ENCODE results near the gene CAPN11. TPM values are rescaled to one million over a fixed set of nuclear protein-coding genes. Genes with fewer than 3 reads are reported as not detected.
"Not testable (repeated sequence)": the region's sequence is repeated elsewhere in the genome, so short reads cannot be mapped to it uniquely, and the experiment has no call there.

Gene CAPN11
- total RNA-seq, 4 donors from 2014 or later, result 0.72 to 1.1 (median 0.89) TPM

DNA sequence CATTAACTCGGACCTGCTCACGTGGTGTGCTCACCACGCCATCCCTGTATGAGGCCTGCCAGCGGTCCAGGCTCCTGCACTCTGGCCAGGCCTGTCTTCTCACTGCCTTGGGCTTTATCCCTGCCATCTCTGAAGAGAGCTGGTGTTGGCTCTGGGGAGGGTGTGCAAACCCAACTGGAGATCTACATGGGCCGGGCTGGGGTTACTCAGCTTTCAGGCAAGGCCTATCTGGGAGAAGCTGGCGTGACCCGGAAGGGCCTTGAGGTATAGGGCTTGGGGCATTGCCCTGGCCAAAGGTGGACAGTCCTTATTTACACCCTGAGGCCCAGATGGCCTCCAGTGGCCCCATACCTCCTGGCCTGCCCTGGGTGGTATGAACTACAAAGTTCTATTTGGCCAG is 69.8 kb downstream of the CAPN11 start:
- intact Hi-C loops (cut with DNase I; ENCODE audit: low total_unique reads), result no loop called here
- no peak overlapping the region for H3K4me3 ChIP-seq (ENCODE audit: low read depth, poor library complexity, severe bottlenecking)
- TF ChIP-seq POLR2A (IDR thresholded peaks at IDR 0.05), result no peak
- DNase-seq (ENCODE audit: low spot score in 2 of 2), result no peak
- WGBS, 2 donors, result 86 to 89% methylated on average over 7 of the region's 7 CpGs

DNA sequence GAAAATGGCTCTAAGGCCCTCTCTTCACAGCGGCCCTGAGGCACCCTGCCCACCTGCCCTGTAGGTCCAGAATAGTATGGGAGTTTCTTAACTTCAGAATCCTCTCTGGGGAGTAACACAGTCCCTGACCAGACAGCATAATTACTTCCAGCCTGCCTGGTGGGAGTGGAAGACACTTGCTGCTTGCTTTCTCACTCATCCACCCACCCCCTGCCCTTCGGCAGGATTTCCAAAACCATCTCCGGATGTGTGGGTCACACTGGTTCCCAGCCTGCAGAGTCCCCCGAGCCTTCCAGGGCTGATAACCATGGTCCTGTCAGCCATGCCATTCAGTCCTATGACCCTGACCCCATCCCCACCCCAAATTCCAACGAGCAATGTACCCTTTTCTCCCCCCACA is 70.2 kb downstream of the CAPN11 start:
- 72 to 87% methylated on average over 5 of the region's 5 CpGs for WGBS, 2 donors
- intact Hi-C loops (cut with DNase I; ENCODE audit: low total_unique reads), result no loop called here
- DNase-seq (ENCODE audit: low spot score in 2 of 2), result no peak
- H3K4me3 ChIP-seq (ENCODE audit: low read depth, poor library complexity, severe bottlenecking), result no peak overlapping the region
- no peak for TF ChIP-seq POLR2A (IDR thresholded peaks at IDR 0.05)
- TF ChIP-seq, protein P1, sequence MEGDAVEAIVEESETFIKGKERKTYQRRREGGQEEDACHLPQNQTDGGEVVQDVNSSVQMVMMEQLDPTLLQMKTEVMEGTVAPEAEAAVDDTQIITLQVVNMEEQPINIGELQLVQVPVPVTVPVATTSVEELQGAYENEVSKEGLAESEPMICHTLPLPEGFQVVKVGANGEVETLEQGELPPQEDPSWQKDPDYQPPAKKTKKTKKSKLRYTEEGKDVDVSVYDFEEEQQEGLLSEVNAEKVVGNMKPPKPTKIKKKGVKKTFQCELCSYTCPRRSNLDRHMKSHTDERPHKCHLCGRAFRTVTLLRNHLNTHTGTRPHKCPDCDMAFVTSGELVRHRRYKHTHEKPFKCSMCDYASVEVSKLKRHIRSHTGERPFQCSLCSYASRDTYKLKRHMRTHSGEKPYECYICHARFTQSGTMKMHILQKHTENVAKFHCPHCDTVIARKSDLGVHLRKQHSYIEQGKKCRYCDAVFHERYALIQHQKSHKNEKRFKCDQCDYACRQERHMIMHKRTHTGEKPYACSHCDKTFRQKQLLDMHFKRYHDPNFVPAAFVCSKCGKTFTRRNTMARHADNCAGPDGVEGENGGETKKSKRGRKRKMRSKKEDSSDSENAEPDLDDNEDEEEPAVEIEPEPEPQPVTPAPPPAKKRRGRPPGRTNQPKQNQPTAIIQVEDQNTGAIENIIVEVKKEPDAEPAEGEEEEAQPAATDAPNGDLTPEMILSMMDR (IDR thresholded peaks at IDR 0.05), result no peak

DNA sequence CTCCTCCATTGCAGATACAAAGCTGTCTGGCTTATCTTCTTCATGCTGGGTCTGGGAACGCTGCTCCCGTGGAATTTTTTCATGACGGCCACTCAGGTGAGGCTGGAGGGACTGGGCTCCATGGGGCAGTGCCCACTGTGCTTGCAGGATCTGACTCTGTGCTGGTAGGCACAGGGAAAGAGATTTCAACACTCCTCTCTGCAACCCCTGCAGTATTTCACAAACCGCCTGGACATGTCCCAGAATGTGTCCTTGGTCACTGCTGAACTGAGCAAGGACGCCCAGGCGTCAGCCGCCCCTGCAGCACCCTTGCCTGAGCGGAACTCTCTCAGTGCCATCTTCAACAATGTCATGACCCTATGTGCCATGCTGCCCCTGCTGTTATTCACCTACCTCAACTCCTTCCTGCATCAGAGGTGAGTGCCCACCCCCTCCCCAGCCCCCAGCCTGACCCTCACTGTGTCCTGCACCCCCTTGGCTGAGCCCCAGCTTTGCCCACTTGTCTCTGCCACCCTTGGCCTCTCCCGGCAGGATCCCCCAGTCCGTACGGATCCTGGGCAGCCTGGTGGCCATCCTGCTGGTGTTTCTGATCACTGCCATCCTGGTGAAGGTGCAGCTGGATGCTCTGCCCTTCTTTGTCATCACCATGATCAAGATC is 70.9 kb downstream of the CAPN11 start:
- 86 to 88% methylated on average over 11 of the region's 11 CpGs for WGBS, 2 donors
- TF ChIP-seq, protein P1 (IDR thresholded peaks at IDR 0.05), result no peak
- TF ChIP-seq POLR2A (IDR thresholded peaks at IDR 0.05), result no peak
- intact Hi-C loops (cut with DNase I; ENCODE audit: low total_unique reads), result no loop called here
- DNase-seq (ENCODE audit: low spot score in 2 of 2), result no peak
- H3K4me3 ChIP-seq (ENCODE audit: low read depth, poor library complexity, severe bottlenecking), result no peak overlapping the region

DNA sequence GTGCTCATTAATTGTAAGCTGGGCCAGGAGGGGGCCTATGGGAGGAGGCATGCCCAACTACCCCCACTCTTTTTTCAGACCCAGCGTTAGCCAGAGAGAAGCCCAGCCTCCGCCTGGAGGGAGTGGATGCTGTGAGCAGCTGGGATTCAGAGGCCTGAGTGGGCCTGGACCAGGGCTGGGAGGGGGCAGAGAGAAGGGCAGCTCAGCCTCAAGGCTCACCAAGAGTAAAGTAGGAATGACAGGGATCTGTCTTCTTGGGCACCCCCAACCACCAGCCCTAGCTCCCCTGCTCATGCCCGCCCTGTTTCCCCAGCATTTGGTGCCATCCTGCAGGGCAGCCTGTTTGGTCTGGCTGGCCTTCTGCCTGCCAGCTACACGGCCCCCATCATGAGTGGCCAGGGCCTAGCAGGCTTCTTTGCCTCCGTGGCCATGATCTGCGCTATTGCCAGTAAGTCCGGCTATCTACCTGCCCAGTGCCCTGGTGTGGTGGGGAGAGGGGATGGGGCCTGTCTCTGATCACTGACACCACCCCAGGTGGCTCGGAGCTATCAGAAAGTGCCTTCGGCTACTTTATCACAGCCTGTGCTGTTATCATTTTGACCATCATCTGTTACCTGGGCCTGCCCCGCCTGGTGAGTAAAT is 71.5 kb downstream of the CAPN11 start:
- no peak overlapping the region for H3K4me3 ChIP-seq (ENCODE audit: low read depth, poor library complexity, severe bottlenecking)
- 92 to 95% methylated on average over 10 of the region's 10 CpGs for WGBS, 2 donors
- intact Hi-C loops (cut with DNase I; ENCODE audit: low total_unique reads), result no loop called here
- TF ChIP-seq POLR2A (IDR thresholded peaks at IDR 0.05), result no peak
- TF ChIP-seq, protein P1 (IDR thresholded peaks at IDR 0.05), result no peak
- no peak for DNase-seq (ENCODE audit: low spot score in 2 of 2)

DNA sequence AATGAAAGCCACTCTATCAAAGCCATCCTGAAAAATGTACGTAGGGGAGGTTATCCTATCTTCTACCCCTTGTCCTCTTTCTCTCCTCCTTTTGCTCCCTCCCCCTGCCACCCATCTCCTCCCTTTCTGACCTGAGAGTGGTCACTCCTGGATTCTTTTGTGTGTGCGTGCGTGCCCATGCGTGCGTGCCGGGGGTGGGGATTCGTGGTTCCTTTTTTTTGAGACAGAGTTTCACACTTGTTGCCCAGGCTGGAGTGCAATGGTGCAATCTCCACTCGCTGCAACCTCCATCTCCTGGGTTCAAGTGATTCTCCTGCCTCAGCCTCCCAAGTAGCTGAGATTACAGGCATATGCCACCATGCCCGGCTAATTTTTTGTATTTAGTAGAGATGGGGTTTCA is 72.8 kb downstream of the CAPN11 start:
- intact Hi-C loops (cut with DNase I; ENCODE audit: low total_unique reads); H3K4me3 ChIP-seq (ENCODE audit: low read depth, poor library complexity, severe bottlenecking); DNase-seq (ENCODE audit: low spot score in 2 of 2): not testable (repeated sequence)
- 87 to 92% methylated on average over 9 of the region's 9 CpGs for WGBS, 2 donors

DNA sequence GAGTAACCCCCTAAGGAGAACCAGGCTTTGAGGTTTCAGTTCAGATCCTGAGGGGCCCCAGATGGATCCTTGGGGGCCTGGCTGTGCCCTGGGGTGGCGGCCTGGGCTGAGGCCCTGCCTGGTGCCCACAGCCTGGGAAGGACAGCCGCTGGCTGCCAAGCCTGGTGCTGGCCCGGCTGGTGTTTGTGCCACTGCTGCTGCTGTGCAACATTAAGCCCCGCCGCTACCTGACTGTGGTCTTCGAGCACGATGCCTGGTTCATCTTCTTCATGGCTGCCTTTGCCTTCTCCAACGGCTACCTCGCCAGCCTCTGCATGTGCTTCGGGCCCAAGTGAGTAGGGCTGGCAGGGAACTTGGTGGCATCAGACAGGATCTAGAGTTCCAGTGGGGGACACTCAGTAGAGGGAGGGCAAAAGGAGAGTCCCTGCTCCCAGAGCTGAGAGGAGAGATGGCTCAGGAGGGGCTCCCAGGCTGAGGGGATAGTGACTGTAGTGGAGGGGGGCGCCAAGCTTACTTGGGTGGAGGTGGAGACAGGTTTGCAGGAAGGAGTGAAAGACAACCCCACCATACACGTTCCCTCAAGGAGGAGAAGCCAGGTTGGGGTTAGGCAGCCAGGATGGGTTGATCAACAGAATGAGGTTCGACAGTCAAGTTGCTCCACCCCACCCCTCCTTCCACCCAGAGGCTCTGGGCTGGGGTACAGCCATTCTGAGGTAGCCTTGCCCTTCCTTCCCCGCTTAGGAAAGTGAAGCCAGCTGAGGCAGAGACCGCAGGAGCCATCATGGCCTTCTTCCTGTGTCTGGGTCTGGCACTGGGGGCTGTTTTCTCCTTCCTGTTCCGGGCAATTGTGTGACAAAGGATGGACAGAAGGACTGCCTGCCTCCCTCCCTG is 74.3 kb downstream of the CAPN11 start:
- TF ChIP-seq, protein P1 (IDR thresholded peaks at IDR 0.05), result no peak
- no peak for TF ChIP-seq POLR2A (IDR thresholded peaks at IDR 0.05)
- H3K4me3 ChIP-seq (ENCODE audit: low read depth, poor library complexity, severe bottlenecking), result no peak overlapping the region
- intact Hi-C loops (cut with DNase I; ENCODE audit: low total_unique reads), result no loop called here
- WGBS, 2 donors, result 80 to 82% methylated on average over 15 to 16 of the region's 16 CpGs
- no peak for DNase-seq (ENCODE audit: low spot score in 2 of 2)
